Measurements from ENCODE around the gene TTLL10.

The TTLL10 gene

GRCh38 chr1:1238702-1239178, 65.1 kb downstream of the TTLL10 start:
- no peak for DNase-seq

GRCh38 chr1:1239227-1239613, 65.5 kb downstream of the TTLL10 start:
- DNase-seq = no peak

- DNase-seq = no peak
Observed at GRCh38 chr1:1239614-1240347, 66.1 kb downstream of the TTLL10 start.

GRCh38 chr1:1240348-1240732, 66.7 kb downstream of the TTLL10 start:
- no peak for DNase-seq

- DNase-seq = no peak
Observed at GRCh38 chr1:1240822-1241587, 67.3 kb downstream of the TTLL10 start.

GRCh38 chr1:1241588-1242219, 68.0 kb downstream of the TTLL10 start:
- no peak for DNase-seq

- DNase-seq = no peak
Observed at GRCh38 chr1:1242461-1243265, 69.0 kb downstream of the TTLL10 start.

- no peak for DNase-seq
Observed at GRCh38 chr1:1243266-1243660, 69.6 kb downstream of the TTLL10 start.

- DNase-seq = no peak
Observed at GRCh38 chr1:1243807-1244191, 70.1 kb downstream of the TTLL10 start.

- DNase-seq = no peak
Observed at GRCh38 chr1:1244192-1244811, 70.6 kb downstream of the TTLL10 start.

- DNase-seq = no peak
Observed at GRCh38 chr1:1245178-1245816, 71.6 kb downstream of the TTLL10 start.

GRCh38 chr1:1245817-1246576, 72.3 kb downstream of the TTLL10 start:
- no peak for DNase-seq

- DNase-seq = no peak
Observed at GRCh38 chr1:1246577-1247340, 73.1 kb downstream of the TTLL10 start, which contains the start of gene C1QTNF12. Gene C1QTNF12, minus strand, starts transcription at chr1:1246722. Its CDS starts 32 bp downstream, at chr1:1246690.

GRCh38 chr1:1247341-1247913, 73.7 kb downstream of the TTLL10 start:
- no peak for DNase-seq
